Uterus (tissue), 4 donors: Measurements from ENCODE around the gene PRSS27. TPM values are rescaled to one million over a fixed set of nuclear protein-coding genes. Genes with fewer than 3 reads are reported as not detected.

Experiments used
- DNase-seq, 2 donors: peaks; one replicate each; pipeline ENCODE4 v3.0.0-alpha.2; 2019 to 2020
- H3K27ac ChIP-seq, 2 donors: fragments of 200-600 bp; sonication (generic); 1 replicate in 1 of 2; 2 replicates in 1 of 2; pipeline ENCODE4 v1.5.1; 2016 to 2018
- H3K27me3 ChIP-seq, 2 donors: fragments of 200-600 bp; sonication (generic); one replicate each; pipeline ENCODE4 v1.5.1; 2018 to 2019; ENCODE audit warnings: control low read depth in 1 of 2
- H3K36me3 ChIP-seq, 2 donors: fragments of 200-600 bp; sonication (generic); one replicate each; pipeline ENCODE4 v1.5.1; 2019; ENCODE audit warnings: control low read depth in 1 of 2
- H3K4me1 ChIP-seq, 2 donors: fragments of 200-600 bp; sonication (generic); one replicate each; pipeline ENCODE4 v1.5.1; 2018 to 2019; ENCODE audit warnings: control low read depth in 1 of 2
- H3K4me3 ChIP-seq, 2 donors: fragments of 200-600 bp; sonication (generic); 1 replicate in 1 of 2; 2 replicates in 1 of 2; pipeline ENCODE4 v1.5.1; 2018 to 2019; ENCODE audit warnings: mild to moderate bottlenecking in 1 of 2
- H3K9me3 ChIP-seq, 2 donors: fragments of 200-600 bp; sonication (generic); one replicate each; pipeline ENCODE4 v1.5.1; 2019; ENCODE audit warnings: control low read depth in 1 of 2
- POLR2A ChIP-seq, 2 donors: fragments of 450-650 bp; IDR thresholded peaks; one replicate each; pipeline ENCODE4 v1.6.1; 2016; ENCODE audit warnings: antibody characterized with exemption in 2 of 2, mild to moderate bottlenecking in 1 of 2, moderate library complexity in 1 of 2
- intact Hi-C: fragments of 100-400 bp; cut with DNase I; formaldehyde crosslinking; loops from one replicate; pipeline ENCODE4 v1.15.1; 2023; ENCODE audit warnings: low total_unique reads
- total RNA-seq, 4 donors: library from RNA; depleted of rRNA in 3 of 4; stranded (reverse); fragments of >200 nt in 3 of 4; gene quantifications; one replicate each; pipeline versions ENCODE4 v1.1.0 to v1.2.4, GENCODE V29; 2014 to 2023
- TF ChIP-seq, protein P1 (sequence below), 4 experiments: fragments of 200-600 bp in 2 of 4; fragments of 450-650 bp in 2 of 4; sonication (generic) in 2 of 4; IDR thresholded peaks; one replicate each; pipeline ENCODE4 v1.5.1; 2016 to 2019; ENCODE audit warnings: antibody characterized with exemption in 4 of 4, mild to moderate bottlenecking in 2 of 4, moderate library complexity in 1 of 4
- donor health status: DM: yes; HTN: yes; CAD: no.

Gene PRSS27
- total RNA-seq, 4 donors from 2014 or later = 0.83 to 1.3 TPM; not detected in 2

DNA sequence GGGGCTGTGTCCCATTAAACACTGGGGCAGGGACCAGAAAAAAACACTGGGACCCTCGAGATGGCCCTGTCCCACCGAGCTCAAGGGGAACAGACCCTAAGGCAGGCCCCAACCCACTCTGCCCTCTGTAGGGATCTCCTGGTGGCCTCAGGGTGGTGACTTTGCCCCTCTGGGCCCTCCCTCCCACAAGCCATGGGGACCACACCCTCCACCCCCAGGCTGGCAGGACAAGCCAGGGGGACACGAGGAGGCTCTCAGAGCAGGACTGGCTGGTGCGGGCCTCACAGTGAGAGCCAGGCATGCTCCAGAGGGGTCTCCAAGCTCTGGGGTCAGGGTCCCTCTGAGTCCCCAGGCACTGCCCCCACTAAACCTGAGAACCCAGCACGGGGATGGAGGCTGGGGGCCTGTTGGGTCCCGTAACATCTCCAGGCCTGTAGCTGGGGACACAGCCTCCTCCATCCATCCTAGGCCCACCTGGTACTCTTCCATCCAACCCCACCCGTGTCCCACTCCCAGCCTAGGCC, 17.9 kb upstream of the PRSS27 start:
- Histone ChIP-seq H3K27ac (no peak overlapping the region), H3K4me3 (no peak overlapping the region), H3K36me3 (no peaks in the 10 kb centered on the region), H3K9me3 (no peaks in the 10 kb centered on the region), H3K4me1 (no peaks in the 10 kb centered on the region), H3K27me3 (no peaks in the 10 kb centered on the region)
- TF ChIP-seq POLR2A (IDR thresholded peaks at IDR 0.05) = no peak
- TF ChIP-seq, protein P1, sequence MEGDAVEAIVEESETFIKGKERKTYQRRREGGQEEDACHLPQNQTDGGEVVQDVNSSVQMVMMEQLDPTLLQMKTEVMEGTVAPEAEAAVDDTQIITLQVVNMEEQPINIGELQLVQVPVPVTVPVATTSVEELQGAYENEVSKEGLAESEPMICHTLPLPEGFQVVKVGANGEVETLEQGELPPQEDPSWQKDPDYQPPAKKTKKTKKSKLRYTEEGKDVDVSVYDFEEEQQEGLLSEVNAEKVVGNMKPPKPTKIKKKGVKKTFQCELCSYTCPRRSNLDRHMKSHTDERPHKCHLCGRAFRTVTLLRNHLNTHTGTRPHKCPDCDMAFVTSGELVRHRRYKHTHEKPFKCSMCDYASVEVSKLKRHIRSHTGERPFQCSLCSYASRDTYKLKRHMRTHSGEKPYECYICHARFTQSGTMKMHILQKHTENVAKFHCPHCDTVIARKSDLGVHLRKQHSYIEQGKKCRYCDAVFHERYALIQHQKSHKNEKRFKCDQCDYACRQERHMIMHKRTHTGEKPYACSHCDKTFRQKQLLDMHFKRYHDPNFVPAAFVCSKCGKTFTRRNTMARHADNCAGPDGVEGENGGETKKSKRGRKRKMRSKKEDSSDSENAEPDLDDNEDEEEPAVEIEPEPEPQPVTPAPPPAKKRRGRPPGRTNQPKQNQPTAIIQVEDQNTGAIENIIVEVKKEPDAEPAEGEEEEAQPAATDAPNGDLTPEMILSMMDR (IDR thresholded peaks at IDR 0.05) = no peak
- intact Hi-C loops = no loop called here
- no peak for DNase-seq

DNA sequence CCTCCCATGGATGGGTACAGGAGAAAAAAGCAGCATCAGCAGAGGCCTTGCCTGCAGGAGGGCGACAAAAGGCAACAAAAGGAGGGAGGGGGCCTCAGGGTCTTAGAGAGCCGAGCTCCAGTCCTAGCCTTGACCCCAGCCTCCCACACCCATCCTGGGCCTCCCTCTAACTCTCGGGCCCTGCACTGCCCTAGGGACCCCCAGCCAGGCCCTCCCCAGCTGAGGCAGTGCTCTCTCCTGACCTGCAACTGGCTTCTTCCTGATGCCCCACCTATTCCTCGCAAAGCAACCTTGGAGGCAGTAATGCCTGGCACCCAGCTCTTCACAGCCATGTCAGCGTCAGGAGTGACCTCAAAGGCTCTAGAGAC, 17.2 kb upstream of the PRSS27 start:
- intact Hi-C loops = no loop called here
- Histone ChIP-seq H3K36me3 (no peaks in the 10 kb centered on the region), H3K4me3 (no peak overlapping the region), H3K9me3 (no peaks in the 10 kb centered on the region), H3K27me3 (no peaks in the 10 kb centered on the region), H3K4me1 (no peaks in the 10 kb centered on the region), H3K27ac (no peak overlapping the region)
- DNase-seq = no peak
- TF ChIP-seq, protein P1 (IDR thresholded peaks at IDR 0.05) = no peak

DNA sequence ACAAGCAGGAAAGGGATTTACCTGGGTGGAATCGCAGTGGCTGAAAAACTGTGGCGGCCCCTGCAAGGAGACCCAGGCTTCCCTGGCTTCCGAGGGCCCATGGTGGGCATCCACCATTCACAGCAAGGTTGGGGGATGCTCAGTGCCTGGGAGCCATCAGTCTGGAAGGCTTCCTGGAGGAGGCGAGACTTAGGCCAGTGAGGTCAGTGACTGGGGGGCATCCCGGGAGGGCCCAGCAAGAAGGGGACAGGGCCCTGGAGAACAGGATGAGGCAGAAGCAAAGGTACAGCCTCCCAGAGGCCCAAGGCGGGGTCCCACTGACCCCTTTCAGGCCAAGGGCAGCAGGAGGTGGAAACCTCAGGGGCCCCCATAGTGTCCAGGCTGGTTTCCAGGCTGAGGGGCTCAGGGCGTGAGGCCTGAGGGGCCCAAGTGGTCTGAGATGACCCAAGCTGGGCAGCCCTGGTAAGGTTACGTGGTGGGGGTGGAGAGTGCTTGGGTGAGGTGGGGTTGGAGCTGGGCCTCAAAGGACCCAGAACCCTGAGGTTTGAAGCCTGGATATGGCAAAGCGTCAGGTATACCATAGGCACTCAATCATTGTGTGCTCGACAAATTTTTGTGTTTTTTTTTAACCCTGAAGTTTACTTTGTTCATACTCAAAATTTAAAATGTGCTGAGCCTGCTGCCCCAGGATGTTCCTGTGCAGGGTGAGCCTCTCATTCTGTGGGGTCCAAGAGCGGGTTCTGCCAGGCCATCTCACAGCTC, 16.6 kb upstream of the PRSS27 start:
- H3K27ac ChIP-seq = no peak overlapping the region
- H3K4me1 ChIP-seq = no peaks in the 10 kb centered on the region
- TF ChIP-seq, protein P1 (IDR thresholded peaks at IDR 0.05) = no peak
- TF ChIP-seq POLR2A (IDR thresholded peaks at IDR 0.05) = no peak
- DNase-seq = no peak
- no peak overlapping the region for H3K4me3 ChIP-seq
- H3K9me3 ChIP-seq = no peaks in the 10 kb centered on the region
- H3K27me3 ChIP-seq = no peaks in the 10 kb centered on the region
- H3K36me3 ChIP-seq = no peaks in the 10 kb centered on the region
- intact Hi-C loops = no loop called here

DNA sequence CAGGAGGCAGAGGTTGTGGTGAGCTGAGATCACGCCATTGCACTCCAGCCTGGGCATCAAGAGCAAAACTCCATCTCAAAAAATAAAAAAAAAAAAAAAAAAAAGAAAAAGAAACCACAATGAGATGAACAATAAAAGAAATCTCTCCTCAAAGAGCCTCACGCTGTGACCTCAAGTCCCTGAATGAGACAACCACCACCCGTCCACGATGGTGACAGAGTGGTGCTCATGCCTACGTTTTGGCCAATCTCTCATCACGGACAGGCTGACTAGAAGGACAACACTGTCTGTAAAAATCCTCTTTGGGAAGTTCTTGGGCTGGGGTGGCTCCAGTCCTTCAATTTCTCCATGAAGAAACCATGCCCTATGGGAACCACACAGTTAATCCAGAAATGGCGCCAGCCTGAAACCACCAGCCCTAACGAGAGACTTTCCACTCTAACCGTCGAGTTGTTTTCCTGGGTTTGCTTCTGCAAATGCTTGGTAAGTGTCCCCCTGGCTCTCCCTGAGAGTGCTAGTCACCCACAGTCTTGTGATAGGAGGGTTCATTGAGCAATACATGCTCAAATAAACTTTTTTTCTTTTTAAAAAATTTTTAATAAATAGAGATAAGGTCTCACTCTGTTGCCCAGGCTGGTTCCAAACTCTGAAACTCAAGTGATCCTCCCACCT, 15.0 kb upstream of the PRSS27 start:
- H3K36me3 ChIP-seq = no peaks in the 10 kb centered on the region
- no peaks in the 10 kb centered on the region for H3K27me3 ChIP-seq
- no peak for DNase-seq
- no peaks in the 10 kb centered on the region for H3K9me3 ChIP-seq
- no peak for TF ChIP-seq POLR2A (IDR thresholded peaks at IDR 0.05)
- TF ChIP-seq, protein P1 (IDR thresholded peaks at IDR 0.05) = no peak
- intact Hi-C loops = no loop called here
- no peak overlapping the region for H3K4me3 ChIP-seq
- no peak overlapping the region for H3K27ac ChIP-seq
- no peaks in the 10 kb centered on the region for H3K4me1 ChIP-seq

DNA sequence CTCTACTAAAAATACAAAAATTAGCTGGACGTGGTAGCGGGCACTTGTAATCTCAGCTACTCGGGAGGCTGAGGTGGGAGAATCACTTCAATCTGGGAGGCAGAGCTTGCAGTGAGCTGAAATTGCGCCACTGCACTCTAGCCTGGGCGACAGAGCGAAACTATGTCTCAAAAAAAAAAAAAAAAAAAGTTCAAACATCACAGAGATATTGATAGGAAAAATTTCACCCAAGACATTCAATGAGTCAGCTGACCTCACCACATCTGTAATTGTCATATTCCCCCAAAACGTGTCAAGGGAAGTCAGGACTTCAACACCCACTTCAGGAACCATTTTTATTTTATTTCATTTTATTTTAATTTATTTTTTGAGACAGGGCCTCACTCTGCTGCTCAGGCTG, 8.0 kb upstream of the PRSS27 start:
- Histone ChIP-seq H3K27me3 (no peaks in the 10 kb centered on the region), H3K4me3 (no peak overlapping the region), H3K36me3 (no peaks in the 10 kb centered on the region), H3K27ac (no peak overlapping the region), H3K9me3 (no peaks in the 10 kb centered on the region), H3K4me1 (no peaks in the 10 kb centered on the region)
- intact Hi-C loops = no loop called here
- no peak for DNase-seq
- TF ChIP-seq, protein P1 (IDR thresholded peaks at IDR 0.05) = no peak
- TF ChIP-seq POLR2A (IDR thresholded peaks at IDR 0.05) = no peak
